ENCODE data around the gene TXNRD2.

TXNRD2 gene

GRCh38 chr22:19965771-19966709 lies 24.4 kb upstream of the TXNRD2 start:
- DNase-seq (ENCODE audit: low spot score in 2 of 2) (no peak), ATAC-seq (ENCODE audit: low read depth) (no peak)
- no peaks in the 10 kb centered on the region for H3K27me3 Mint-ChIP-seq
- no peaks in the 10 kb centered on the region for H3K4me1 Mint-ChIP-seq
- H3K36me3 Mint-ChIP-seq = peaks cover 4% of the 10 kb centered on the region
- no peak overlapping the region for H3K4me3 Mint-ChIP-seq
- no peak overlapping the region for H3K27ac Mint-ChIP-seq
- no peaks in the 10 kb centered on the region for H3K9me3 Mint-ChIP-seq

- DNase-seq (ENCODE audit: low spot score in 2 of 2) (no peak), ATAC-seq (ENCODE audit: low read depth) (no peak)
- no peaks in the 10 kb centered on the region for H3K4me1 Mint-ChIP-seq
- peaks cover 4% of the 10 kb centered on the region for H3K36me3 Mint-ChIP-seq
- no peak overlapping the region for H3K27ac Mint-ChIP-seq
- no peak overlapping the region for H3K4me3 Mint-ChIP-seq
- H3K27me3 Mint-ChIP-seq = no peaks in the 10 kb centered on the region
- H3K9me3 Mint-ChIP-seq = no peaks in the 10 kb centered on the region
These were observed 23.2 kb upstream of the TXNRD2 start for GRCh38 chr22:19964701-19965386.

GRCh38 chr22:19963863-19964642 lies 22.4 kb upstream of the TXNRD2 start:
- Mint-ChIP-seq H3K4me3 (no peak overlapping the region), H3K4me1 (peaks cover 2% of the 10 kb centered on the region), H3K27me3 (no peaks in the 10 kb centered on the region), H3K27ac (no peak overlapping the region), H3K36me3 (peaks cover 4% of the 10 kb centered on the region), H3K9me3 (no peaks in the 10 kb centered on the region)
- ATAC-seq (ENCODE audit: low read depth) (no peak), DNase-seq (ENCODE audit: low spot score in 2 of 2) (no peak)

- no peak overlapping the region for H3K27ac Mint-ChIP-seq
- DNase-seq (ENCODE audit: low spot score in 2 of 2) (no peak), ATAC-seq (ENCODE audit: low read depth) (no peak)
- no peaks in the 10 kb centered on the region for H3K27me3 Mint-ChIP-seq
- no peak overlapping the region for H3K4me3 Mint-ChIP-seq
- H3K36me3 Mint-ChIP-seq = peaks cover 4% of the 10 kb centered on the region
- no peaks in the 10 kb centered on the region for H3K9me3 Mint-ChIP-seq
- peaks cover 2% of the 10 kb centered on the region for H3K4me1 Mint-ChIP-seq
These were observed 21.5 kb upstream of the TXNRD2 start for GRCh38 chr22:19962909-19963806.

GRCh38 chr22:19962246-19962908 lies 20.8 kb upstream of the TXNRD2 start:
- Mint-ChIP-seq H3K36me3 (peaks cover 4% of the 10 kb centered on the region), H3K27ac (no peak overlapping the region), H3K27me3 (no peaks in the 10 kb centered on the region), H3K4me1 (peaks cover 2% of the 10 kb centered on the region), H3K4me3 (no peak overlapping the region), H3K9me3 (no peaks in the 10 kb centered on the region)
- ATAC-seq (ENCODE audit: low read depth) (peak; percentile 91), DNase-seq (ENCODE audit: low spot score in 2 of 2) (peak in 1 of 2 donors; percentile 29)

GRCh38 chr22:19961868-19962245 lies 20.2 kb upstream of the TXNRD2 start:
- no peak for DNase-seq (ENCODE audit: low spot score in 2 of 2)
- Mint-ChIP-seq H3K4me1 (peaks cover 2% of the 10 kb centered on the region), H3K27ac (no peak overlapping the region), H3K36me3 (peaks cover 3% of the 10 kb centered on the region), H3K27me3 (no peaks in the 10 kb centered on the region), H3K4me3 (no peak overlapping the region), H3K9me3 (no peaks in the 10 kb centered on the region)
- ATAC-seq (ENCODE audit: low read depth) = no peak

- peaks cover 2% of the 10 kb centered on the region for H3K36me3 Mint-ChIP-seq
- peaks cover 2% of the 10 kb centered on the region for H3K4me1 Mint-ChIP-seq
- no peaks in the 10 kb centered on the region for H3K9me3 Mint-ChIP-seq
- H3K27me3 Mint-ChIP-seq = no peaks in the 10 kb centered on the region
- no peak overlapping the region for H3K4me3 Mint-ChIP-seq
- no peak for ATAC-seq (ENCODE audit: low read depth)
- no peak overlapping the region for H3K27ac Mint-ChIP-seq
- DNase-seq (ENCODE audit: low spot score in 2 of 2) = no peak
These were observed 19.6 kb upstream of the TXNRD2 start for GRCh38 chr22:19961201-19961580.

GRCh38 chr22:19960491-19961200 lies 19.0 kb upstream of the TXNRD2 start:
- Mint-ChIP-seq H3K4me1 (peaks cover 2% of the 10 kb centered on the region), H3K27ac (no peak overlapping the region), H3K4me3 (no peak overlapping the region), H3K27me3 (no peaks in the 10 kb centered on the region), H3K36me3 (peaks cover 2% of the 10 kb centered on the region), H3K9me3 (no peaks in the 10 kb centered on the region)
- ATAC-seq (ENCODE audit: low read depth) (no peak), DNase-seq (ENCODE audit: low spot score in 2 of 2) (no peak)

- peaks cover 2% of the 10 kb centered on the region for H3K36me3 Mint-ChIP-seq
- DNase-seq (ENCODE audit: low spot score in 2 of 2) = no peak
- H3K27ac Mint-ChIP-seq = no peak overlapping the region
- no peak for ATAC-seq (ENCODE audit: low read depth)
- no peaks in the 10 kb centered on the region for H3K9me3 Mint-ChIP-seq
- no peak overlapping the region for H3K4me3 Mint-ChIP-seq
- H3K4me1 Mint-ChIP-seq = peaks cover 5% of the 10 kb centered on the region
- H3K27me3 Mint-ChIP-seq = no peaks in the 10 kb centered on the region
These were observed 18.2 kb upstream of the TXNRD2 start for GRCh38 chr22:19959587-19960490.

- Mint-ChIP-seq H3K36me3 (peaks cover 2% of the 10 kb centered on the region), H3K4me3 (no peak overlapping the region), H3K9me3 (no peaks in the 10 kb centered on the region), H3K27ac (no peak overlapping the region), H3K27me3 (no peaks in the 10 kb centered on the region), H3K4me1 (peaks cover 5% of the 10 kb centered on the region)
- ATAC-seq (ENCODE audit: low read depth) (no peak), DNase-seq (ENCODE audit: low spot score in 2 of 2) (no peak)
These were observed 17.5 kb upstream of the TXNRD2 start for GRCh38 chr22:19959043-19959586.

GRCh38 chr22:19958083-19959042 lies 16.7 kb upstream of the TXNRD2 start:
- Mint-ChIP-seq H3K27me3 (no peaks in the 10 kb centered on the region), H3K27ac (no peak overlapping the region), H3K36me3 (peaks cover 2% of the 10 kb centered on the region), H3K4me1 (peaks cover 8% of the 10 kb centered on the region), H3K9me3 (no peaks in the 10 kb centered on the region), H3K4me3 (no peak overlapping the region)
- DNase-seq (ENCODE audit: low spot score in 2 of 2) = no peak
- ATAC-seq (ENCODE audit: low read depth) = no peak
